GM12891 (cell line): ENCODE results near the gene GAS7.
A peak's percentile ranks its signal among the peaks of the same experiment; 100 is the strongest.

ENCODE experiments used
- DNase-seq: peaks from one replicate; pipeline ENCODE4 v3.0.0; 2011; ENCODE audit warnings: low spot score; ENCODE audit not compliant: insufficient read length
- FAIRE-seq: peaks from 2 replicates; lab custom pipeline; 2011; peaks lifted over from hg19 to GRCh38; lab: Jason Lieb, UNC
- PAX5 ChIP-seq: IDR thresholded peaks from 2 replicates; pipeline ENCODE4 v1.6.1; 2011; ENCODE audit warnings: low read length, moderate library complexity, mild to moderate bottlenecking; ENCODE audit not compliant: insufficient read depth, severe bottlenecking
- POLR2A ChIP-seq: IDR thresholded peaks from 2 replicates; pipeline ENCODE4 v1.6.1; 2011; ENCODE audit warnings: low read depth, low read length, control low read depth
- POLR2AphosphoS5 ChIP-seq: IDR thresholded peaks from 2 replicates; pipeline ENCODE4 v1.6.1; 2011; ENCODE audit warnings: low read depth, low read length, control low read depth
- POU2F2 ChIP-seq: IDR thresholded peaks from 2 replicates; pipeline ENCODE4 v1.6.1; 2011; ENCODE audit warnings: low read depth, mild to moderate bottlenecking, control low read depth, low read length, moderate library complexity
- SPI1 ChIP-seq: IDR thresholded peaks from 2 replicates; pipeline ENCODE4 v1.6.1; 2011; ENCODE audit warnings: low read depth, low read length, control low read depth
- TAF1 ChIP-seq: IDR thresholded peaks from 2 replicates; pipeline ENCODE4 v1.6.1; 2011; ENCODE audit warnings: low read depth, low read length, control low read depth

Gene GAS7

GRCh38 chr17:9959377-9959981 is 238.9 kb downstream of the GAS7 start:
- peak; percentile 72 for DNase-seq
- FAIRE-seq = no peak
- TF ChIP-seq POLR2AphosphoS5 (no peak), TAF1 (no peak), POU2F2 (no peak), PAX5 (no peak), SPI1 (no peak), POLR2A (no peak)

- FAIRE-seq = no peak
- DNase-seq = no peak
- TF ChIP-seq TAF1 = no peak
- no peak for TF ChIP-seq PAX5
- no peak for TF ChIP-seq SPI1
- TF ChIP-seq POU2F2 = no peak
- no peak for TF ChIP-seq POLR2AphosphoS5
These were observed 239.7 kb downstream of the GAS7 start for GRCh38 chr17:9958586-9959281.

- FAIRE-seq (no peak), DNase-seq (no peak)
These were observed 241.2 kb downstream of the GAS7 start for GRCh38 chr17:9957244-9957643.

GRCh38 chr17:9956474-9957131 is 241.8 kb downstream of the GAS7 start:
- DNase-seq (no peak), FAIRE-seq (no peak)
- TF ChIP-seq POU2F2 (no peak), PAX5 (no peak), SPI1 (no peak), POLR2A (no peak), POLR2AphosphoS5 (no peak), TAF1 (no peak)

More at GRCh38 chr17:9957244-9957643, 241.2 kb downstream of the GAS7 start:
- TF ChIP-seq PAX5 (no peak), POLR2A (no peak), POLR2AphosphoS5 (no peak), TAF1 (no peak), SPI1 (no peak)

- TF ChIP-seq POLR2AphosphoS5 (no peak), POLR2A (no peak), TAF1 (no peak), PAX5 (no peak), POU2F2 (no peak), SPI1 (no peak)
- DNase-seq (no peak), FAIRE-seq (peak; percentile 31)
These were observed 244.9 kb downstream of the GAS7 start for GRCh38 chr17:9953492-9953891.

GRCh38 chr17:9951803-9952202 is 246.6 kb downstream of the GAS7 start:
- FAIRE-seq (no peak), DNase-seq (no peak)
- TF ChIP-seq POU2F2 (no peak), TAF1 (no peak), POLR2AphosphoS5 (no peak), POLR2A (no peak)

- no peak for DNase-seq
- no peak for FAIRE-seq
- no peak for TF ChIP-seq POU2F2
- TF ChIP-seq PAX5 = no peak
- TF ChIP-seq TAF1 = no peak
- no peak for TF ChIP-seq POLR2A
- no peak for TF ChIP-seq POLR2AphosphoS5
- no peak for TF ChIP-seq SPI1
These were observed 249.5 kb downstream of the GAS7 start for GRCh38 chr17:9948928-9949327.

- FAIRE-seq (no peak), DNase-seq (no peak)
These were observed 253.7 kb downstream of the GAS7 start for GRCh38 chr17:9944704-9945103.

GRCh38 chr17:9943343-9943742 is 255.1 kb downstream of the GAS7 start:
- DNase-seq (no peak), FAIRE-seq (no peak)
- TF ChIP-seq PAX5 (no peak), POU2F2 (no peak), SPI1 (no peak), TAF1 (no peak), POLR2AphosphoS5 (no peak), POLR2A (no peak)

More at GRCh38 chr17:9944704-9945103, 253.7 kb downstream of the GAS7 start:
- TF ChIP-seq POLR2A (no peak), SPI1 (no peak), TAF1 (no peak), PAX5 (no peak), POU2F2 (no peak), POLR2AphosphoS5 (no peak)

- TF ChIP-seq SPI1 = no peak
- no peak for TF ChIP-seq TAF1
- no peak for TF ChIP-seq POLR2AphosphoS5
- TF ChIP-seq PAX5 = no peak
- no peak for TF ChIP-seq POU2F2
- no peak for TF ChIP-seq POLR2A
- DNase-seq (no peak), FAIRE-seq (no peak)
These were observed 255.5 kb downstream of the GAS7 start for GRCh38 chr17:9942885-9943284.
